PFSK-1 (cell line): ENCODE data around the gene IGSF21.

Source experiments
- FOXP2 ChIP-seq: optimal IDR thresholded peaks from 2 replicates; pipeline ENCODE3; 2011; ENCODE audit warnings: borderline replicate concordance, control low read depth, inconsistent platforms; ENCODE audit not compliant: insufficient read depth; ENCODE audit errors: extremely low read length, extremely low read depth
- POLR2AphosphoS5 ChIP-seq: IDR thresholded peaks from 2 replicates; pipeline ENCODE4 v1.6.1; 2012; ENCODE audit warnings: low read depth, mild to moderate bottlenecking, control low read depth, low read length, moderate library complexity
- REST ChIP-seq, 2 experiments: IDR thresholded peaks; 2 replicates each; pipeline versions ENCODE4 v1.6.1 to v1.8.0; 2011 to 2012; ENCODE audit warnings: low read depth in 2 of 2, low read length in 2 of 2, control low read depth in 1 of 2, inconsistent platforms in 1 of 2, mild to moderate bottlenecking in 1 of 2, moderate library complexity in 1 of 2; ENCODE audit not compliant: insufficient read depth in 1 of 2
- SIN3A ChIP-seq: IDR thresholded peaks from 2 replicates; pipeline ENCODE4 v1.6.1; 2012; ENCODE audit warnings: mild to moderate bottlenecking, low read length, moderate library complexity, borderline replicate concordance; ENCODE audit not compliant: insufficient read depth
- TAF1 ChIP-seq: IDR thresholded peaks from 2 replicates; pipeline ENCODE4 v1.6.1; 2012; ENCODE audit warnings: low read length, control low read depth, borderline replicate concordance; ENCODE audit not compliant: insufficient read depth

Gene IGSF21

GRCh38 chr1:18263547-18264120, 156.0 kb downstream of the IGSF21 start:
- TF ChIP-seq FOXP2 (no peak), TAF1 (no peak), SIN3A (no peak), POLR2AphosphoS5 (no peak), REST (IDR thresholded peaks at IDR 0.05; ENCODE audit: insufficient read depth in 1 of 2, low read depth in 2 of 2, low read length in 2 of 2) (no peak)

- TF ChIP-seq FOXP2: no peak
- TF ChIP-seq POLR2AphosphoS5: no peak
- TF ChIP-seq TAF1: no peak
- no peak for TF ChIP-seq REST (IDR thresholded peaks at IDR 0.05; ENCODE audit: insufficient read depth in 1 of 2, low read depth in 2 of 2, low read length in 2 of 2)
- TF ChIP-seq SIN3A: no peak
These were observed 156.9 kb downstream of the IGSF21 start for GRCh38 chr1:18264450-18265039.

DNA sequence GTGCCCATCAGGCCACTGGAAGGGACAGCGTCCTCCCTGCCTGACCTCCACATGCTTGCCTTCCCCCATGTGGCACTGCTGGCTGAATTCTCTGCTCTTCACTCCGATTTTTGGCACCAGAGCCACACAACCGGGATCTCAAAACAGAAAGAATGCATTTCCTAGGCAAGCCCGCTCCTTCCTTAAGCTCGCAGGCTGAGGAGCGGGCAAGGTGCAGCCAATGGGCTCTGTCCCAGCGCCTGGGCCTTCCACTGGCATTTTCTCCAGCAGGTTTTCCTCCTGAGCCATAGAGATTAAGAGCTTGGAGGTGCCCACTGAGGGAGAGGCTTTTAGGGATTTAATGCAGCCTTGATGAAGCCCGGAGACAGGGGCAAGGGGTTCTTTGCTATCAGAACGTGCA, 158.0 kb downstream of the IGSF21 start:
- TF ChIP-seq REST (IDR thresholded peaks at IDR 0.05; ENCODE audit: insufficient read depth in 1 of 2, low read depth in 2 of 2, low read length in 2 of 2) (no peak), SIN3A (no peak), TAF1 (no peak), POLR2AphosphoS5 (no peak)

GRCh38 chr1:18266391-18266790, 158.8 kb downstream of the IGSF21 start:
- TF ChIP-seq POLR2AphosphoS5 (no peak), SIN3A (no peak), TAF1 (no peak), FOXP2 (no peak), REST (IDR thresholded peaks at IDR 0.05; ENCODE audit: insufficient read depth in 1 of 2, low read depth in 2 of 2, low read length in 2 of 2) (no peak)

- TF ChIP-seq TAF1 (no peak), POLR2AphosphoS5 (no peak), REST (IDR thresholded peaks at IDR 0.05; ENCODE audit: insufficient read depth in 1 of 2, low read depth in 2 of 2, low read length in 2 of 2) (no peak), FOXP2 (no peak), SIN3A (no peak)
These were observed 163.7 kb downstream of the IGSF21 start for GRCh38 chr1:18271336-18271735.
